ENCODE data around the gene KMO. TPM values are rescaled to one million over a fixed set of nuclear protein-coding genes. Genes with fewer than 3 reads are reported as not detected.

KMO gene
- total and polyA plus RNA-seq, 2 of the 4 experiments (the other 2 are of a cell fraction) = not detected

- POLR2A ChIA-PET (ENCODE audit: unreplicated experiment) = no interaction called here
- Histone ChIP-seq H2AFZ (replicated peaks; ENCODE audit: low read length, poor library complexity) (no peak overlapping the region), H3K36me3 (ENCODE audit: control insufficient read depth, insufficient read depth, low read length) (peaks cover 4% of the 10 kb centered on the region; the same call in 1 of the 2 replicates), H2AK5ac (ENCODE audit: low read depth, low read length) (no peak overlapping the region), H3K4me3 (ENCODE audit: insufficient read depth, low read depth, low read length) (no peak overlapping the region), H2AK9ac (replicated peaks; ENCODE audit: low read depth, low read length, poor library complexity) (no peak overlapping the region), H3K4me1 (ENCODE audit: control insufficient read depth, insufficient read depth, low read length) (no peaks in the 10 kb centered on the region; the same call in 1 of the 2 replicates), H3K9me3 (ENCODE audit: control insufficient read depth, insufficient read depth, low read length) (no peaks in the 10 kb centered on the region), H3K27ac (ENCODE audit: insufficient read depth, low read length) (no peak overlapping the region), H4K8ac (ENCODE audit: low read depth in 2 of 2, low read length in 2 of 2) (no peak overlapping the region), H3K14ac (replicated peaks; ENCODE audit: low read depth, low read length) (no peak overlapping the region), H2BK5ac (ENCODE audit: low read depth, low read length, poor library complexity, severe bottlenecking) (no peak overlapping the region), H3K18ac (ENCODE audit: low read depth, low read length) (no peak overlapping the region), H4K91ac (ENCODE audit: insufficient read depth, low read depth, low read length) (no peak overlapping the region), H2BK15ac (ENCODE audit: low read depth, low read length) (no peak overlapping the region), H3K4me2 (ENCODE audit: low read depth, low read length) (no peak overlapping the region), H3K4ac (ENCODE audit: low read depth, low read length) (no peak overlapping the region), H2BK20ac (ENCODE audit: low read depth, low read length) (no peak overlapping the region), H3K79me1 (ENCODE audit: low read depth in 1 of 2, low read length in 2 of 2) (peaks cover 0 to 5% of the 10 kb centered on the region in 2 experiments; a peak in 1 of 4 replicates), H3K23ac (ENCODE audit: low read depth, low read length) (no peak overlapping the region), H4K5ac (ENCODE audit: low read depth, low read length) (no peak overlapping the region), H3K9ac (ENCODE audit: low read depth, low read length) (no peak overlapping the region), H3K56ac (ENCODE audit: extremely low read depth, insufficient read depth, low read length) (no peak overlapping the region), H3K27me3 (ENCODE audit: control insufficient read depth, insufficient read depth, low read length) (no peaks in the 10 kb centered on the region), H2BK120ac (ENCODE audit: low read depth, low read length) (no peak overlapping the region), H3K9me1 (ENCODE audit: insufficient read depth, low read length) (no peaks in the 10 kb centered on the region; the same call in 1 of the 2 replicates), H4K20me1 (ENCODE audit: insufficient read depth, low read length) (no peaks in the 10 kb centered on the region)
- in situ Hi-C loops (cut with MboI; ENCODE audit: low sequenced_read_pairs) (loop anchor here (25.0 kb wide), 1 partner anchor 1687 kb away; no protein-coding TSS in a partner anchor), intact Hi-C loops (cut with micrococcal nuclease) (no loop called here), dilution Hi-C loops (cut with HindIII; ENCODE audit: low sequenced_read_pairs, unreplicated experiment) (no loop called here)
- no CpG with 5 or more reads among the region's 2 CpGs for WGBS, 2 experiments (ENCODE audit: extremely low coverage in 2 of 2, insufficient read length in 1 of 2)
- CTCF ChIA-PET = no interaction called here
- ATAC-seq (ENCODE audit: low read depth) (no peak), DNase-seq (no peak)
- TF ChIP-seq CEBPB (IDR thresholded peaks at IDR 0.05; ENCODE audit: low read depth, low read length) (no peak), BHLHE40 (IDR thresholded peaks at IDR 0.05; ENCODE audit: low read depth, low read length) (no peak), RAD21 (IDR thresholded peaks at IDR 0.05; ENCODE audit: low read length) (no peak), SMC3 (IDR thresholded peaks at IDR 0.05; ENCODE audit: low read depth, low read length) (no peak), MAZ (IDR thresholded peaks at IDR 0.05; ENCODE audit: borderline replicate concordance, low read depth, low read length) (no peak), MAFK (IDR thresholded peaks at IDR 0.05; ENCODE audit: low read depth, low read length) (no peak), MXI1 (IDR thresholded peaks at IDR 0.05; ENCODE audit: borderline replicate concordance, low read depth, low read length) (no peak), FOS (IDR thresholded peaks at IDR 0.05; ENCODE audit: low read depth, low read length) (no peak), POLR2A (IDR thresholded peaks at IDR 0.05; ENCODE audit: low read depth, low read length) (no peak), RFX5 (IDR thresholded peaks at IDR 0.05; ENCODE audit: low read depth, low read length) (no peak), CHD1 (IDR thresholded peaks at IDR 0.05; ENCODE audit: low read depth, low read length) (no peak), NFE2L2 (IDR thresholded peaks at IDR 0.05; ENCODE audit: low read depth, low read length) (no peak), RCOR1 (IDR thresholded peaks at IDR 0.05; ENCODE audit: insufficient replicate concordance, low read length) (no peak)
- TF ChIP-seq, protein P1, sequence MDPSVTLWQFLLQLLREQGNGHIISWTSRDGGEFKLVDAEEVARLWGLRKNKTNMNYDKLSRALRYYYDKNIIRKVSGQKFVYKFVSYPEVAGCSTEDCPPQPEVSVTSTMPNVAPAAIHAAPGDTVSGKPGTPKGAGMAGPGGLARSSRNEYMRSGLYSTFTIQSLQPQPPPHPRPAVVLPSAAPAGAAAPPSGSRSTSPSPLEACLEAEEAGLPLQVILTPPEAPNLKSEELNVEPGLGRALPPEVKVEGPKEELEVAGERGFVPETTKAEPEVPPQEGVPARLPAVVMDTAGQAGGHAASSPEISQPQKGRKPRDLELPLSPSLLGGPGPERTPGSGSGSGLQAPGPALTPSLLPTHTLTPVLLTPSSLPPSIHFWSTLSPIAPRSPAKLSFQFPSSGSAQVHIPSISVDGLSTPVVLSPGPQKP (IDR thresholded peaks at IDR 0.05; ENCODE audit: borderline replicate concordance, low read depth, low read length) = no peak
- TF ChIP-seq, protein P2, sequence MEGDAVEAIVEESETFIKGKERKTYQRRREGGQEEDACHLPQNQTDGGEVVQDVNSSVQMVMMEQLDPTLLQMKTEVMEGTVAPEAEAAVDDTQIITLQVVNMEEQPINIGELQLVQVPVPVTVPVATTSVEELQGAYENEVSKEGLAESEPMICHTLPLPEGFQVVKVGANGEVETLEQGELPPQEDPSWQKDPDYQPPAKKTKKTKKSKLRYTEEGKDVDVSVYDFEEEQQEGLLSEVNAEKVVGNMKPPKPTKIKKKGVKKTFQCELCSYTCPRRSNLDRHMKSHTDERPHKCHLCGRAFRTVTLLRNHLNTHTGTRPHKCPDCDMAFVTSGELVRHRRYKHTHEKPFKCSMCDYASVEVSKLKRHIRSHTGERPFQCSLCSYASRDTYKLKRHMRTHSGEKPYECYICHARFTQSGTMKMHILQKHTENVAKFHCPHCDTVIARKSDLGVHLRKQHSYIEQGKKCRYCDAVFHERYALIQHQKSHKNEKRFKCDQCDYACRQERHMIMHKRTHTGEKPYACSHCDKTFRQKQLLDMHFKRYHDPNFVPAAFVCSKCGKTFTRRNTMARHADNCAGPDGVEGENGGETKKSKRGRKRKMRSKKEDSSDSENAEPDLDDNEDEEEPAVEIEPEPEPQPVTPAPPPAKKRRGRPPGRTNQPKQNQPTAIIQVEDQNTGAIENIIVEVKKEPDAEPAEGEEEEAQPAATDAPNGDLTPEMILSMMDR (conservative IDR thresholded peaks at IDR 0.05; ENCODE audit: low read depth, low read length) = no peak
- TF ChIP-seq, protein P3, sequence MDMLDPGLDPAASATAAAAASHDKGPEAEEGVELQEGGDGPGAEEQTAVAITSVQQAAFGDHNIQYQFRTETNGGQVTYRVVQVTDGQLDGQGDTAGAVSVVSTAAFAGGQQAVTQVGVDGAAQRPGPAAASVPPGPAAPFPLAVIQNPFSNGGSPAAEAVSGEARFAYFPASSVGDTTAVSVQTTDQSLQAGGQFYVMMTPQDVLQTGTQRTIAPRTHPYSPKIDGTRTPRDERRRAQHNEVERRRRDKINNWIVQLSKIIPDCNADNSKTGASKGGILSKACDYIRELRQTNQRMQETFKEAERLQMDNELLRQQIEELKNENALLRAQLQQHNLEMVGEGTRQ (IDR thresholded peaks at IDR 0.05; ENCODE audit: low read depth, low read length) = no peak
- no TSS peak for BruUV-seq (replicated peaks)
These were observed 92.8 kb downstream of the KMO start for GRCh38 chr1:241624935-241625334.

All from IMR-90 (cell line).